ENCODE data around the gene EIF2D.
"Not testable (repeated sequence)": the region's sequence is repeated elsewhere in the genome, so short reads cannot be mapped to it uniquely, and the experiment has no call there.

The EIF2D gene, protein sequence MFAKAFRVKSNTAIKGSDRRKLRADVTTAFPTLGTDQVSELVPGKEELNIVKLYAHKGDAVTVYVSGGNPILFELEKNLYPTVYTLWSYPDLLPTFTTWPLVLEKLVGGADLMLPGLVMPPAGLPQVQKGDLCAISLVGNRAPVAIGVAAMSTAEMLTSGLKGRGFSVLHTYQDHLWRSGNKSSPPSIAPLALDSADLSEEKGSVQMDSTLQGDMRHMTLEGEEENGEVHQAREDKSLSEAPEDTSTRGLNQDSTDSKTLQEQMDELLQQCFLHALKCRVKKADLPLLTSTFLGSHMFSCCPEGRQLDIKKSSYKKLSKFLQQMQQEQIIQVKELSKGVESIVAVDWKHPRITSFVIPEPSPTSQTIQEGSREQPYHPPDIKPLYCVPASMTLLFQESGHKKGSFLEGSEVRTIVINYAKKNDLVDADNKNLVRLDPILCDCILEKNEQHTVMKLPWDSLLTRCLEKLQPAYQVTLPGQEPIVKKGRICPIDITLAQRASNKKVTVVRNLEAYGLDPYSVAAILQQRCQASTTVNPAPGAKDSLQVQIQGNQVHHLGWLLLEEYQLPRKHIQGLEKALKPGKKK

DNA sequence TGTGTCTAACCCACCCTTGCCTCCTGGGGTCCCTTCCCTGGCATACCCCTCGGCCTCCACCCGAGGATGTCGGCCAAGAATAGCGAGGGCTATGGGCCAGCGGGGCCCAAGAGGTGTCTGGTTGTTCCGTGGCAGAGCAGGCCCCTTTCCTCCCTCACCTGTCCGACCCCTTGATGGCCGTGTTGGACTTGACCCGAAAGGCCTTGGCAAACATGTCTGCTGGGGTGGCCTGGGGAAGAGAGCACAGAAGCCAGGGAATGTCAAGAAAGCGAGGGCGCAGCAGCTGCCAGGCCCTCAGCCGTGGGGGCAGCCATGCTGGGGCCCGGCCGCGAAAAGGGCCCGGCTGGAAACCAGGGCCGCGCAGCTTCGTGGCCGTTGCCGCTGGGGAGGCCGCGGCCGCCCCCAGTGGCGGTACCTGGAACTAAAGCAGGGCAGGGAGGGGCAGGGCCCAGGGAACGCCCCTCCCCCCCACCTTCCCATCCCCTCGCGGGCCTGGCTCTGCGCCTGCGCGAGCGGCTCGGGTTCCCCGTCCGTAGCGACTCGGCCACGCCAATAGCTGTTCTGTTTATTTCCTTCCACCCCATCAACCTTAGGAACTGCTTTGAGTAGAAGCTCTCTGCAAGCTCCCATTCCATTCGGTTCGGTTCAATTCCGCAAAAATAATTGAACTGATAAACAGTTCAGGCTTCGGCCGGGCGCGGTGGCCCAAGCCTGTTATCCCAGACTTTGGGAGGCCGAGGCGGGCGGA is at the start of gene EIF2D:
Gene EIF2D (minus strand): TSS at position 337 of the 748 bp plus-strand sequence. CDS start 123 bp downstream, at position 214.
- DNase-seq (ENCODE audit: low read depth in 2 of 2): peak; percentile 83 to 87

DNA sequence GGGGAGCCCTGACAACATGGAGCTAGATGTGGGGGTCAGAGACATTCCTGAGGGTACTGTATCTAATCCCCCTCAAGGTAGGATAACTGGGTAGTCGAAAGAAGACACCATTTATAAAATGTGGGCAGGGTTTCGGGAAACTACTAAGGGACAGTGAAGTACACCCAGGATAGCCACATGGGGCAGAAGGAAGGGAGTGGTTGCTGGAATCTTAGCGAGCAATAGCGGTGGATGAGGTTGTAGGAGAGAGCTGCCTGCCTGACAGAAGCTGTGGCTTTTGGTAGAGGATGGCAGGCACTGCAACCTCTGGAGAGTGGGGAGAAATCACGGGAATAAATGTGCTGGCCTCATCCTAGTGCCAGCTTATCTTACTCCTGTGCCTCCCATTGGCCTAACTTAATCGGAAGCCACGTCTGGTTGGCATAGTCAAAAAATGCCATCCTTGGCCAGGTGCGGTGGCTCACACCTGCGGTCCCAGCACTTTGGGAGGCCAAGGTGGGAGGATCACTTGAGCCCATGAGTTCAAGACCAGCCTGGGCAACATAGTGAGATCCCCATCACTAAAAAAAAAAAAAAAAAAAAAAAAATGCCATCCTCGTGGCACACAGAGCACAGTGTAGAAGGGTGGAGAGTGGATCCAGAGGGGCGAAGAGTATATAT is 49.0 kb upstream of the EIF2D start:
- no peak for DNase-seq (ENCODE audit: low read depth in 2 of 2)

DNA sequence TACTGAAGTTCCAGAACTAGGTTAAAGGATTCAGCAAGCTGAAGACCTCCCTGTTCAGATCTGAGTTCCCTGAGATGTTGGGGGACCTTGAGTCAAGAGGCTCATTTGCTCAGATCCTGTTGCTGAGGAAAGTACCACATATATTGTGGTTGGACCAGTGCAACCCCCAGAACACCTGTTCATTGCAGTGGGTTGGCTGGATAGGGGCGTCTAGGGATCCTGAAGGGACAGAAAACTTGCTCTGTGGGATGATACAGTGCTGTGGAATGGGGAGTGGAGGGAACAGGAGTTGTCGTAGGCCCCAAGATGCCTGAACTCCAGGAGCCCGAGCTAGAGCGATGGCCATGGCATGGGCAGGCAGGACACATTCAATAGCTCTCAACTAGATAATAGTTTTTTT is 47.9 kb upstream of the EIF2D start:
- DNase-seq (ENCODE audit: low read depth in 2 of 2): no peak

DNA sequence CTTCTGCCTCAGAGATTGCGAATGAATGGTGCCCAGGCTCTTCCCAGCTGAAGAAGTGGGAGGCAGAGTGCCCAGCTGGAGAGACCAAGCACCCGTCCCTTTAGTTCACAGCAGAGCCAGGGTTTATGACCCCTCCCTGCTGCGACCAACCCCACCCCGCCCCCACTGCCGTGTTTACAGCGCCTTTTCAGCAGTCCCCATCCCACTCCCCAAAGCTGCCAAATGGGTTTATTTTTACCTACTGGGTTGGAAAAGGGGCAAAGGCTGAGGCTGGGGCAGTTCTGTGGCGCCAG is 46.7 kb upstream of the EIF2D start:
- no peak for DNase-seq (ENCODE audit: low read depth in 2 of 2)

DNA sequence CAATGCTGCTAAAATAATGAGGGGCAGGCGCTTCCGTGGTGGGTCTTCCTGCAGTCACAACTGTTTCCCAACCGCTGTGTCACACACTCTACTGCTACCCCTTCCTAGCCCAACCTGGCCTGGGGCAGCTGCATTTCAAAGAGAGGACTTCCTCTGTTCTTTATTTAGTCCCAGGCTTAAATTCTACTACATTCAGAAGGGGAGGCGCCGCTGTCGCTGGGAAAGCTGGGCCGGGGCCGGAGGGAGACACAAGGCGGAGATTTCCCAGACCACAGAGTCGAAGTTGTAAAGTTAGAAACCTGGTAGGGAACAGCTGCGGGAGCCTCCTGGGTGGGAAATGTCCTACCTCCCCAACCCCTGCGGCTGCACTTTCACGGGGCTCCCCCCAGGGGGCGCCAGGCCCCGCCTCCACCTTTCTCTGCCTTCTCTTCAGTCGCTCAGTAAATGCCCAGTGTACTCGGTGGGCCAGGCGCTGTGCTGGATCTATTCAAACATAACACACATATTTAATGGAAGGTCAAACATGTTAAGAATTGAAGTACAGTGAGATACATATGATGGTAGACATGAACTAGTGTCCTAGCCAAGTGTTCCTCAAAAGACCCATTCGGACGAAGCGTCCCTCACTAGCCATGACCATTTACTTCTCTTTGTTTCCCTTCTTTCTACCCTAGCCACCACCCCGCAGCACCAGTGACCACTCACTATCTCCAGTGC is 46.2 kb upstream of the EIF2D start:
- peak in 1 of 2 donors; percentile 7 for DNase-seq (ENCODE audit: low read depth in 2 of 2)

GRCh38 chr1:206657751-206658150 is 45.5 kb upstream of the EIF2D start:
- DNase-seq (ENCODE audit: low read depth in 2 of 2): no peak

DNA sequence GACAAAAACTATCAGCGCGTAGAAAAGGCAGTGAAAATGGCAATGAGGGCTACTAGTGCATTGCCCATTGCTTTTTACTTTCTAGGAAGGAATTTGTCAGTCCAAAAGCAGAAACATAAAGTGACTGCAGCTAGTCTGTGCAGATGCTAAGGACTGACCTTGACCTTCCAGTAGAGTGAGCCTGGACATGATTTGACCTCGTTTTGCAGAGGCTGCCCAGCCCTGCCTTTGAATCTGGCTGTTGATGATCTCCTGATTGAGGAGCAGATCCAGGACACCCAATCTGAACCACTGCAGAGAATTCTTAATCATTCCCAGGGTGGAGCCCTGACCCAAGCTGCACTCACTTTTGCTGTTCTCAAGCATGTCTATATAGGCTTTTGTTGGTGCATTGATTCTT is 44.7 kb upstream of the EIF2D start:
- DNase-seq (ENCODE audit: low read depth in 2 of 2): no peak

DNA sequence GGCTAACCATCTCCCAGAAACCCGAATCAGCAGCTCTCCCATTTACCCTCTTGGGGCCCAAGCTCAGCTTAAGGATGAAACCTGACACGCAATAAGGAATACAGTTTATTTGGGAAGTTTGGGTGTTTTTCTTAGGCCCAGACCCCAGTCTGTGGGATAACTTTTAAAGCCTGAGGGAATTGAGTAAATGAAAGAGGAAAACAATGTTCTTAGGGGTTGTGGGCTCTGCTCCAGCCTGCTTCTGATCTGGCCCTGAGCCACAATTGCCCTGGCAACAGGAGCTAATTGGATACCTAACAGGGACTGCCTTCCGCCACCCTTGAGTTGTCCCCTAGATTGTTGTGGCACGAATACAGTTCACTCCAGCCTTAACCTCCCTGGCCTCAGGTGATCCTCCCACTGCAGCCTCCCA is 43.2 kb upstream of the EIF2D start:
- no peak for DNase-seq (ENCODE audit: low read depth in 2 of 2)

DNA sequence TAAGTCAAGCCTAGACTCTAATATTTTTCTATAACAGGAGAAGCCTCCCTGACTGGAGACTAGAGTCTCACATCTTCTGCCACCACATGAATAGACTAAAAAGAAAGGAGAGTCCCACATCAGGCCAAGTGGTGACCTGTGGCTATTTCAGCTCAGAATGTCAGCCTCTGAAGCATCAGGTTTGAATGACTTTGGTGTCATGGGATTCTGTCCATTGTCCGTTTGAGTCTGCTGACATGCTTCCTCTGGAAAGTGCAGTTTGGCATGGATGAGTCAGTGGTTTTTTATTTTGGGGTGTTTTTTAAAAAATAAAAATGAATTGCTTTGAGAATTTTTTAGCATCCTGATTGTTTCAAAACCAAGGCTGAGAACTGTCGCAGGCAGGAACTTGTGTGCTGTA is 42.6 kb upstream of the EIF2D start:
- DNase-seq (ENCODE audit: low read depth in 2 of 2): no peak

DNA sequence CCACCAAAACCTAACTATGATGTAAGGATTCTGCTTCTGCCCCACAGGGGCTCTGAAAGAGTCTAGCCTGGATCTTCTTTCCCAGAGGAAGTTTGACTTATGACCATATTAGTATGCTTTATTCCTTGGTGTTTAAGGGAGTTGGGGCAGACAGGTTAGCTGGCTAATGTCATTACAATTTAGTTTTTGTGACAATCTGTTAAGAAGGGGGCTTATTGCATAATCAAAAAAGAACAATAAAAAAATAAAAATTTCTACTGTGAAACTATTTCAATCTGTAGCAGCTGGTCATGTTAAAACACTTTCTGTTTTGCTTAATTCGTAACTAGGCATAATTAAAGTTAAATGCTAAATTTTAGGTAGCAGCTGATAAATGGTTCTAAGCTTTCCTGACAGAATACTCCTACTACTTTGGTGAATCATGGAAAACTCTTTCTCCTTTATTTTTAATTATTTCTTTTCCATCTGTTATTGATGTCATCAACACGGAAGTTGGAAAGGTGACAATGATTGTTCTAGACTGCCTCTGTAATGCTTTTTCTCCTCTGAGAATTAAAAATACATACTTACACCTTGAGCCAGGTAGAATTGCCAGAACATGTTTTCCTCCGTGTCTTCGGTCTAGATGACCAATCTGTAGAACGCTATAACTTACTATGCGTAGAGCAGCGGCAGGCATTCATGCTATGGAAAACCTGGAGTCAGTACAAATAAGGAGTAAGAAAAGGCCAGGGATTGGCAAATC is 41.6 kb upstream of the EIF2D start:
- DNase-seq (ENCODE audit: low read depth in 2 of 2): no peak

GRCh38 chr1:206651958-206652890 is 40.0 kb upstream of the EIF2D start:
- no peak for DNase-seq (ENCODE audit: low read depth in 2 of 2)

- DNase-seq (ENCODE audit: low read depth in 2 of 2): no peak
Measured at GRCh38 chr1:206651014-206651413, 38.7 kb upstream of the EIF2D start.

GRCh38 chr1:206649261-206649921 is 37.1 kb upstream of the EIF2D start:
- DNase-seq (ENCODE audit: low read depth in 2 of 2): no peak

GRCh38 chr1:206647224-206647623 is 35.0 kb upstream of the EIF2D start:
- no peak for DNase-seq (ENCODE audit: low read depth in 2 of 2)

DNA sequence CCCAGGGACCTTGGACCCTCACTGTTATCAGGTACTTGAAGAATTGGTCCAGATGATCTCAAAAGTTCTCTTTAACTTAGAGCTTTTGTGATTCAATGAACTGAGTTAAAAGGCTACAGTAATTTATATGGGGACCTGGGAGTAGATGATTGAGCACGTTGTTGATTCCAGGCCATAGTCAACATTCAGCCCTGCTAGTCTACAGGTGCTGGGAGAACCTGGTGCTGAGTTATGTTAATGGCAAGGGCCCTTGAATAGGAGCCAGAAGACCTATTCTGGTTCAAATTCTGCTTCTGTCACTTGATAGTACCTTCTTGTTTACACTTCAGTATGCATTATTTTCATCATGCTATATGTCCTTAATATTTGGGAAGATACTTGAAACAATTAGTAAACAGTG is 34.2 kb upstream of the EIF2D start:
- no peak for DNase-seq (ENCODE audit: low read depth in 2 of 2)

DNA sequence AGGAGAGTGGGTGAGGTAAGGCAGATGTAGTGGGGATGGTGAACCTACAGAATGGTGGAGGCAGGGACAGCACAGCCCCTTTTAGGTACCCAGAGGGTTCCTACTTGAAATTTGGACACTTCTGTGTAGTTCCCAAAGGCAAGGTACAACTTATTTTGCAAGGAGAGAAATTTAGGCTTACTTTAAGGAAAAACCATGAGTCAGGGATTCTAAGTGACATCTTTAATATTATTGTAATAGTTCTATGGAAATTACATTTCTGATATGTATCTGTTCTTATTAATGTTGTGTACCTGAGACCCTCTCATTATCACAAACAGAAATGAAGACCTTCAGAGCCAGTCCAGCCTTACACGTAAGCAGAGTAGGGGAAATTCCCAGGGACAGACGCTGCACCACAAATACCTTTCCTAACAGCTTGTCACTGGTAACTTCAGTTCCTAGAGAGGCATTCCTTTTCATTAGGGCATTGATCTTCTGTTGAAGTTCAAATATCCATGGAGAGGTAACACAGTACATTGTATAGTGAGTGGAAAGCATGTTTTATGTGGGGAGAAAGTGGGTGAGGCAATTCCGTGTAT is 30.9 kb upstream of the EIF2D start:
- no peak for DNase-seq (ENCODE audit: low read depth in 2 of 2)

GRCh38 chr1:206642074-206642473 is 29.8 kb upstream of the EIF2D start:
- not testable (repeated sequence) for DNase-seq (ENCODE audit: low read depth in 2 of 2)

DNA sequence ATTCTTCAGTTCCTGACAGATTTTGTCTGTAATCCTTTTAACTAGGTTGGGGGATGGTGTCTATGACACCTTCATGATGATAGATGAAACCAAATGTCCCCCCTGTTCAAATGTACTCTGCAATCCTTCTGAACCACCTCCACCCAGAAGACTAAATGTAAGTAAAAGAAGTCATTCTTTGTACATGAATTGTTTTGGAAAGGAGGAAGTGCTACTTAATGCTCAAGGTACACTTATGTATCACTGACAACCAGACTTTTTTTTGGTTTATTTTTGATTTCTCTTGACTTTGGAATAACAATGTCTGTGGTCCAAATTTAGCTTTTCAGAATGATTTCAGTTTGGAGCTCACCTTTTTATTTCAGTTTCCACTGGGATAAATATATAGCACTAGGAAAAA is 25.3 kb upstream of the EIF2D start:
- DNase-seq (ENCODE audit: low read depth in 2 of 2): no peak

DNA sequence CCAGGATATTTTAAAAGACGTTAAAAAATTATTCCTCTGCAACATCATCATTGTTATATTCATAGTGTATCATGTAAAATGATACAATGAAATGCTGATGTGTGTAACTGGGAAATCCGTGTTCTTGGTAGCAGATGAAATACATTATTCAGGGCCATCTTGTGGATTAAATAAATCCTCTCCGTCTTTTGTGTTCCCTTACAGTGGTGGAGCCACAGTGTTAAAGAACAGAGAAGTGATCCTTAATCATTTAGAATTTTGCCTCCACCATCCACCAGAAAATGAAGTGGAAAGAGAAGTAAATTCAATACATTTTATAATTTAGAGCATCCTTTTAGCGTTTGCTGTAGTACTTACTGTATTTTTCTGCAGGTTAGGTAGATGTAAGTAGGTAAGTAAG is 24.4 kb upstream of the EIF2D start:
- DNase-seq (ENCODE audit: low read depth in 2 of 2): no peak

Data from stimulated activated CD8-positive, alpha-beta memory T cell treated with anti-CD3 and anti-CD28 coated beads, Interleukin-7, amount 100 ng/mL, for 4 hours (primary cell).